ENCODE data around the gene TC2N. TPM values are rescaled to one million over a fixed set of nuclear protein-coding genes. Genes with fewer than 3 reads are reported as not detected.

The TC2N gene
- total RNA-seq, 1 donor, result 8.1 TPM

GRCh38 chr14:91731018-91731417 is 136.3 kb downstream of the TC2N start:
- no peak for DNase-seq (ENCODE audit: low read depth in 2 of 3, low spot score in 2 of 3)

DNA sequence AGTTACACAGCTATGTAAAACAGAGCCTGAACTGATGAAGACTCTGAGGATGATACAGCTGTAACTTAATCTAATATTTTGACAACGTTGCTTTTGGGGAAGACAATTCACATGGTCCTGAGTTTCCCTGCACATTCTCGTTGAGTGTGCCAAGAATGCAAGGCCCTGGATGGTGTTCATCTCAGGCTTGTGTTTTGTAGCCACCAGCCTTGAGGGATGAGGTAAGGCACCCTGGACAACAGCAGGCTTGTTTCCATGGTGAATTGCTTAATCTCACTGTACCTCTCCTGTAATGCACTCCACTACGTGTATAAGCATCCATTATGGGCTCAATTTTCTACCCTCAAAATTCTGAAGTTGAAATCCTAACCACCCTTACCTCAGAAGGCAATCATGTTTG is 137.6 kb downstream of the TC2N start:
- no peak for DNase-seq (ENCODE audit: low read depth in 2 of 3, low spot score in 2 of 3)

Other genes starting within 250 kb of the TC2N start
- under 0.01 TPM for gene CATSPERB, start 135.4 kb downstream of the TC2N start, total RNA-seq
- gene FBLN5, start 80.2 kb upstream of the TC2N start, total RNA-seq, result 1.9 TPM
- 16.2 TPM for gene TRIP11, start 172.5 kb upstream of the TC2N start, total RNA-seq
- 17.2 TPM for gene ATXN3, start 239.0 kb upstream of the TC2N start, total RNA-seq

Data from hematopoietic multipotent progenitor cell (in vitro differentiated cells).